GM12865 (cell line): ENCODE measurements around the gene DNAJB6.

ENCODE experiments used
- DNase-seq: peaks from one replicate; pipeline ENCODE4 v3.0.0; 2010; ENCODE audit warnings: low read depth
- H3K4me3 ChIP-seq: 2 replicates; pipeline ENCODE4 v1.5.1; 2011; ENCODE audit warnings: mild to moderate bottlenecking, low read depth, low read length, control low read depth
- CTCF ChIP-seq: IDR thresholded peaks from 2 replicates; pipeline ENCODE4 v1.5.1; 2011; ENCODE audit warnings: low read length, control low read depth, low read depth, inconsistent platforms; ENCODE audit not compliant: insufficient read depth; ENCODE audit errors: missing control alignments

DNAJB6 gene

GRCh38 chr7:157431951-157432540, 95.2 kb downstream of the DNAJB6 start:
- H3K4me3 ChIP-seq, result no peak overlapping the region
- DNase-seq, result no peak

GRCh38 chr7:157432541-157432956, 95.7 kb downstream of the DNAJB6 start:
- no peak overlapping the region for H3K4me3 ChIP-seq
- no peak for TF ChIP-seq CTCF
- no peak for DNase-seq

More at GRCh38 chr7:157431951-157432540, 95.2 kb downstream of the DNAJB6 start:
- TF ChIP-seq CTCF, result no peak

GRCh38 chr7:157432957-157433576, 96.3 kb downstream of the DNAJB6 start:
- TF ChIP-seq CTCF, result peak; percentile 63
- no peak overlapping the region for H3K4me3 ChIP-seq

GRCh38 chr7:157433628-157434027, 96.8 kb downstream of the DNAJB6 start:
- DNase-seq, result no peak
- H3K4me3 ChIP-seq, result no peak overlapping the region
- TF ChIP-seq CTCF, result no peak

More at GRCh38 chr7:157432957-157433576, 96.3 kb downstream of the DNAJB6 start:
- peak; percentile 42 for DNase-seq

- H3K4me3 ChIP-seq, result no peak overlapping the region
- no peak for DNase-seq
- TF ChIP-seq CTCF, result no peak
Measured at GRCh38 chr7:157434231-157434630, 97.4 kb downstream of the DNAJB6 start.

- no peak for DNase-seq
- no peak overlapping the region for H3K4me3 ChIP-seq
- TF ChIP-seq CTCF, result no peak
Measured at GRCh38 chr7:157434701-157435100, 97.9 kb downstream of the DNAJB6 start.

GRCh38 chr7:157436076-157436475, 99.3 kb downstream of the DNAJB6 start:
- no peak overlapping the region for H3K4me3 ChIP-seq
- TF ChIP-seq CTCF, result no peak
- no peak for DNase-seq
